Smooth muscle cell (in vitro differentiated cells): ENCODE data around the gene NLRC3. TPM values are rescaled to one million over a fixed set of nuclear protein-coding genes. Genes with fewer than 3 reads are reported as not detected.

Source experiments
- DNase-seq: peaks from one replicate; lab custom pipeline; 2025; ENCODE audit not compliant: unreplicated experiment; lab: John Stamatoyannopoulos, UW
- H2AFZ ChIP-seq: fragments of 200-600 bp; sonication (generic); 2 replicates; pipeline ENCODE4 v1.6.0; 2016; ENCODE audit warnings: antibody characterized with exemption, low read depth, mild to moderate bottlenecking
- H3F3A ChIP-seq: fragments of 200-600 bp; sonication (generic); 2 replicates; pipeline ENCODE4 v1.6.0; 2017; ENCODE audit warnings: antibody characterized with exemption, low read depth
- H3K27ac ChIP-seq: fragments of 200-600 bp; sonication (generic); 2 replicates; pipeline ENCODE4 v1.5.1; 2016; ENCODE audit warnings: low read depth, mild to moderate bottlenecking
- H3K27me3 ChIP-seq: fragments of 200-600 bp; sonication (generic); 2 replicates; pipeline ENCODE4 v1.6.1; 2016; ENCODE audit warnings: low read depth, mild to moderate bottlenecking
- H3K36me3 ChIP-seq: fragments of 200-600 bp; sonication (generic); 2 replicates; pipeline ENCODE4 v1.5.1; 2016; ENCODE audit warnings: low read depth
- H3K4me1 ChIP-seq: fragments of 200-600 bp; sonication (generic); 2 replicates; pipeline ENCODE4 v1.5.1; 2016; ENCODE audit warnings: low read depth
- H3K4me2 ChIP-seq: fragments of 200-600 bp; sonication (generic); 2 replicates; pipeline ENCODE4 v1.6.0; 2016; ENCODE audit warnings: mild to moderate bottlenecking
- H3K4me3 ChIP-seq: fragments of 200-600 bp; sonication (generic); 2 replicates; pipeline ENCODE4 v1.5.1; 2016; ENCODE audit warnings: mild to moderate bottlenecking
- H3K79me2 ChIP-seq: fragments of 200-600 bp; sonication (generic); 2 replicates; pipeline ENCODE4 v1.6.0; 2016; ENCODE audit warnings: low read depth, mild to moderate bottlenecking
- H3K9ac ChIP-seq: fragments of 200-600 bp; sonication (generic); 2 replicates; pipeline ENCODE4 v1.6.0; 2016; ENCODE audit warnings: low read depth
- H3K9me3 ChIP-seq: fragments of 200-600 bp; sonication (generic); replicated peaks from 2 replicates; pipeline ENCODE4 v1.5.1; 2016; ENCODE audit warnings: low read depth
- H4K20me1 ChIP-seq: fragments of 200-600 bp; sonication (generic); 2 replicates; pipeline ENCODE4 v1.6.0; 2016; ENCODE audit warnings: low read depth
- CTCF ChIP-seq: fragments of 200-600 bp; sonication (generic); IDR thresholded peaks from 2 replicates; pipeline ENCODE4 v1.5.1; 2017; ENCODE audit warnings: borderline replicate concordance, mild to moderate bottlenecking, antibody characterized with exemption; ENCODE audit not compliant: insufficient read depth, poor library complexity, severe bottlenecking
- WGBS: methylation state at CpG from one replicate; pipeline ENCODE4 v1.1.7; 2016; ENCODE audit warnings: low lambda C conversion rate; 5-methylcytosine and 5-hydroxymethylcytosine counted together
- polyA plus RNA-seq: library from polyadenylated mRNA; unstranded; fragments of >200 nt; fragmentation: Nextera tagmentation; extraction: Ambion mirVana; gene quantifications from 2 replicates; pipeline ENCODE4 v1.2.1, GENCODE V29; 2016
- total RNA-seq: library from RNA; depleted of rRNA; stranded (reverse); fragments of >200 nt; gene quantifications from 2 replicates; pipeline ENCODE4 v1.2.3, GENCODE V29; 2014

NLRC3 gene
- total and polyA plus RNA-seq, 2 experiments from 2014 or later: 0.02 TPM; not detected in 1

GRCh38 chr16:3595521-3596021 is 18.4 kb upstream of the NLRC3 start:
- Histone ChIP-seq H3K36me3 (no peaks in the 10 kb centered on the region), H4K20me1 (no peaks in the 10 kb centered on the region), H3K79me2 (no peaks in the 10 kb centered on the region), H3K9ac (no peak overlapping the region), H3K4me1 (no peaks in the 10 kb centered on the region), H3K9me3 (no peaks in the 10 kb centered on the region), H3F3A (no peaks in the 10 kb centered on the region), H2AFZ (no peak overlapping the region), H3K27ac (no peak overlapping the region), H3K4me3 (no peak overlapping the region), H3K27me3 (no peaks in the 10 kb centered on the region), H3K4me2 (no peak overlapping the region)
- 99% methylated on average over 19 of the region's 19 CpGs for WGBS
- DNase-seq: no peak
- TF ChIP-seq CTCF: no peak

GRCh38 chr16:3595110-3595486 is 17.9 kb upstream of the NLRC3 start:
- WGBS: 98% methylated on average over 11 of the region's 11 CpGs
- no peak for TF ChIP-seq CTCF
- no peaks in the 10 kb centered on the region for H3K4me1 ChIP-seq
- no peak overlapping the region for H3K9ac ChIP-seq
- H3K36me3 ChIP-seq: no peaks in the 10 kb centered on the region
- H2AFZ ChIP-seq: no peak overlapping the region
- no peaks in the 10 kb centered on the region for H3K9me3 ChIP-seq
- H3K27ac ChIP-seq: no peak overlapping the region
- H3K4me2 ChIP-seq: no peak overlapping the region
- H3K79me2 ChIP-seq: no peaks in the 10 kb centered on the region
- H3F3A ChIP-seq: no peaks in the 10 kb centered on the region
- no peak overlapping the region for H3K4me3 ChIP-seq
- H3K27me3 ChIP-seq: no peaks in the 10 kb centered on the region
- no peak for DNase-seq
- no peaks in the 10 kb centered on the region for H4K20me1 ChIP-seq

- H3F3A ChIP-seq: no peaks in the 10 kb centered on the region
- DNase-seq: no peak
- H3K79me2 ChIP-seq: no peaks in the 10 kb centered on the region
- H3K27me3 ChIP-seq: no peaks in the 10 kb centered on the region
- H4K20me1 ChIP-seq: no peaks in the 10 kb centered on the region
- no peak overlapping the region for H2AFZ ChIP-seq
- no peak overlapping the region for H3K4me3 ChIP-seq
- no peak overlapping the region for H3K27ac ChIP-seq
- no peaks in the 10 kb centered on the region for H3K4me1 ChIP-seq
- no peak overlapping the region for H3K9ac ChIP-seq
- H3K36me3 ChIP-seq: no peaks in the 10 kb centered on the region
- 94% methylated on average over 22 of the region's 22 CpGs for WGBS
- H3K9me3 ChIP-seq: no peaks in the 10 kb centered on the region
- TF ChIP-seq CTCF: no peak
- no peak overlapping the region for H3K4me2 ChIP-seq
Measured at GRCh38 chr16:3594316-3595109, 17.3 kb upstream of the NLRC3 start.

GRCh38 chr16:3592559-3592958 is 15.4 kb upstream of the NLRC3 start:
- DNase-seq: no peak
- 98% methylated on average over 12 of the region's 12 CpGs for WGBS
- Histone ChIP-seq H3F3A (no peaks in the 10 kb centered on the region), H3K36me3 (no peaks in the 10 kb centered on the region), H3K27ac (no peak overlapping the region), H3K9ac (no peak overlapping the region), H3K79me2 (no peaks in the 10 kb centered on the region), H3K27me3 (no peaks in the 10 kb centered on the region), H3K4me2 (no peak overlapping the region), H2AFZ (no peak overlapping the region), H3K4me1 (no peaks in the 10 kb centered on the region), H3K4me3 (no peak overlapping the region), H4K20me1 (no peaks in the 10 kb centered on the region), H3K9me3 (no peaks in the 10 kb centered on the region)
- TF ChIP-seq CTCF: no peak
